ENCODE measurements around the gene ZDHHC24. TPM values are rescaled to one million over a fixed set of nuclear protein-coding genes. Genes with fewer than 3 reads are reported as not detected.

ZDHHC24 gene
- total RNA-seq, 1 experiment from 2014 or later, result 12.4 TPM

DNA sequence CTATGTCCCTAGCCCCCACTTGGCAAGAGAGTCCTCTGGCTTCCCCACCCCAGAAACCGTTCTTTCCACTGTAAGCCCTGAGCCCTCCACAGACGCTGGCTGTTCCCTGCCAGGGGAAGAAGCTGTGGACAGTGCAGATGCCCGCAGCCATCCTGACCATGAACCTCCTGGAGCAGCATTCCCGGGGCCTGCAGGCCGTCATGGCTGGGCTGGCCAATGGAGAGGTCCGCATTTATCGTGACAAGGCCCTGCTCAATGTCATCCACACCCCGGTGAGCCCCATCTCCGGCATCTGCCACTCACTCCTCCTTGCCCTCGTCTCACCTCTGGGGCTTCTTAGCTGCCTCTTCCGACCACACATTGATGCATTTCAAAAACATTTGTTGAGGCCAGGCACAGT is 22.2 kb downstream of the ZDHHC24 start:
- H3K9me3 Mint-ChIP-seq (ENCODE audit: unreplicated experiment), result no peaks in the 10 kb centered on the region
- H3K27me3 Mint-ChIP-seq (ENCODE audit: insufficient read depth, unreplicated experiment), result no peaks in the 10 kb centered on the region
- no peaks in the 10 kb centered on the region for H3K4me1 Mint-ChIP-seq (ENCODE audit: insufficient read depth, unreplicated experiment)
- no peak for DNase-seq (ENCODE audit: unreplicated experiment)
- H3K4me3 Mint-ChIP-seq (ENCODE audit: unreplicated experiment), result no peak overlapping the region
- intact Hi-C loops (cut with micrococcal nuclease), result no loop called here
- H3K27ac Mint-ChIP-seq (ENCODE audit: low read depth, unreplicated experiment), result no peak overlapping the region
- peaks cover 46% of the 10 kb centered on the region for H3K36me3 Mint-ChIP-seq (ENCODE audit: insufficient read depth, unreplicated experiment)
- POLR2A ChIA-PET, result no interaction called here
- CTCF ChIA-PET, result no interaction called here
- BruUV-seq (replicated peaks), result no TSS peak
- TF ChIP-seq, protein P1, sequence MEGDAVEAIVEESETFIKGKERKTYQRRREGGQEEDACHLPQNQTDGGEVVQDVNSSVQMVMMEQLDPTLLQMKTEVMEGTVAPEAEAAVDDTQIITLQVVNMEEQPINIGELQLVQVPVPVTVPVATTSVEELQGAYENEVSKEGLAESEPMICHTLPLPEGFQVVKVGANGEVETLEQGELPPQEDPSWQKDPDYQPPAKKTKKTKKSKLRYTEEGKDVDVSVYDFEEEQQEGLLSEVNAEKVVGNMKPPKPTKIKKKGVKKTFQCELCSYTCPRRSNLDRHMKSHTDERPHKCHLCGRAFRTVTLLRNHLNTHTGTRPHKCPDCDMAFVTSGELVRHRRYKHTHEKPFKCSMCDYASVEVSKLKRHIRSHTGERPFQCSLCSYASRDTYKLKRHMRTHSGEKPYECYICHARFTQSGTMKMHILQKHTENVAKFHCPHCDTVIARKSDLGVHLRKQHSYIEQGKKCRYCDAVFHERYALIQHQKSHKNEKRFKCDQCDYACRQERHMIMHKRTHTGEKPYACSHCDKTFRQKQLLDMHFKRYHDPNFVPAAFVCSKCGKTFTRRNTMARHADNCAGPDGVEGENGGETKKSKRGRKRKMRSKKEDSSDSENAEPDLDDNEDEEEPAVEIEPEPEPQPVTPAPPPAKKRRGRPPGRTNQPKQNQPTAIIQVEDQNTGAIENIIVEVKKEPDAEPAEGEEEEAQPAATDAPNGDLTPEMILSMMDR (IDR thresholded peaks at IDR 0.05; ENCODE audit: unreplicated experiment), result no peak

DNA sequence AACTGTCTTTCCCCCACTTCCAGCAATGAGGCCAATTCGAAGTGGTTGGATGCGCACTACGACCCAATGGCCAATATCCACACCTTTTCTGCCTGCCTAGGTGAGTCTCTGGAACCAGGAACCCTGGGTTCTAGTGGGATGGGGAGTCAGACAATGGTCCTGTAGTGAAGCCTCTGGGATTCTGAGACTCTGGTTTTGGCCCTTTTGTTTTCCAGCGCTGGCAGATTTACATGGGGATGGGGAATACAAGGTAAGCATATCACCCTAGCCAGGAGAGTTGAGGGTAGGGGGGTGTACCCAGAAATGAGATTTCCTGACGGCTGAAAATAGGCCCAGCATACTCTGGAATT is 34.9 kb downstream of the ZDHHC24 start:
- Mint-ChIP-seq H3K36me3 (ENCODE audit: insufficient read depth, unreplicated experiment) (peaks cover 30% of the 10 kb centered on the region), H3K9me3 (ENCODE audit: unreplicated experiment) (no peaks in the 10 kb centered on the region), H3K4me3 (ENCODE audit: unreplicated experiment) (peak overlapping the region; percentile 98), H3K27me3 (ENCODE audit: insufficient read depth, unreplicated experiment) (no peaks in the 10 kb centered on the region), H3K27ac (ENCODE audit: low read depth, unreplicated experiment) (peak overlapping the region; percentile 88), H3K4me1 (ENCODE audit: insufficient read depth, unreplicated experiment) (peaks cover 11% of the 10 kb centered on the region)
- TSS peak; percentile 63 for BruUV-seq (replicated peaks)
- ChIA-PET POLR2A (interaction anchor here (0.8 to 2.9 kb wide), 15 partner anchors 10 to 331 kb away, joined by 3 to 21 read pairs (median 5); partner anchors contain the start of genes ACTN3, DPP3, MRPL11 and PELI3), CTCF (interaction anchor here (0.6 kb wide), 1 partner anchor 113 kb away, joined by 3 read pairs; no protein-coding TSS in a partner anchor)
- intact Hi-C loops (cut with micrococcal nuclease), result loop anchor here (1.0 kb wide), 1 partner anchor 127 kb away; the partner anchor contains the start of gene RBM4
- TF ChIP-seq, protein P1 (IDR thresholded peaks at IDR 0.05; ENCODE audit: unreplicated experiment), result no peak
- DNase-seq (ENCODE audit: unreplicated experiment), result no peak

DNA sequence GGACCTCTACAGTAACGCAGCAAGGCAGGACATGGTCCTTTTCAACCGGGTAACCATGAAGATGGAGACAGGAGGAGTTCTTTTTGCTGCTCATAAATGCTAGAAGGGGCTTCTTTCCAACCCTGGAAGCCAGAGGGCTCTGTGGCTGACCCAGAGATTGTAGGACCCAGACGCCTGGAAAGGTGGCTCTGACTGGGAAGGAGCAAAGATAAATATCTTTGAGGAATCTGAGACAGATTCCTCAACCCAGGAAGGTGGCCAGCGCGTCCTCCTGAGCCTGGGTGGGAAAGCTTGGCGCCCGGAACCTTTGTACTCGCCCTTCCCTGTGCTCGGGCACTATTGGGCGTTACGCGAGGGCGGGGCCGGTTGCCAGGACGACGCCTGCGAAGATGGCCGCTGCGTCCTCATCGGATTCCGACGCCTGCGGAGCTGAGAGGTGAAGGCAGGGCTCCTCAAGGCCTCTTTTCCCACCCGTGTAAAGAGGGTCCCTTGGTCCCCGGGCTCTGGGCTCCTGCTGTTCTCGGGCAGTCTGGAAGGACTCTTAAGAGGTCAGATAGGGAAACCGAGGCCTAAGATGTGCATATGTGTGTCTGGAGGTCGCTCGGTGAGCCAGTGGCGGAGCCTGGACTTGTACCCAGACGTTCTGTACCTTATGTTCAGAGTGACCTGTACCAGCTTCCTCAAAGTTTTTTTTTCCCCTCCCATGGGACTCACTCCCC is 35.4 kb downstream of the ZDHHC24 start, which contains the start of gene BBS1:
TSS of gene BBS1 (plus strand) at position 365 of the 719 bp plus-strand sequence. CDS start at position 390, 25 bp downstream.
- Mint-ChIP-seq H3K9me3 (ENCODE audit: unreplicated experiment) (no peaks in the 10 kb centered on the region), H3K27ac (ENCODE audit: low read depth, unreplicated experiment) (peak within 1 kb of the TSS; percentile 88), H3K4me3 (ENCODE audit: unreplicated experiment) (peak within 1 kb of the TSS; percentile 98), H3K27me3 (ENCODE audit: insufficient read depth, unreplicated experiment) (no peaks in the 10 kb centered on the region), H3K4me1 (ENCODE audit: insufficient read depth, unreplicated experiment) (peaks cover 11% of the 10 kb centered on the region), H3K36me3 (ENCODE audit: insufficient read depth, unreplicated experiment) (peaks cover 34% of the 10 kb centered on the region)
- POLR2A ChIA-PET, result interaction anchor here (0.6 to 2.9 kb wide), 18 partner anchors 9 to 332 kb away, joined by 3 to 21 read pairs (median 4); partner anchors contain the start of genes ACTN3, DPP3, MRPL11 and PELI3
- BruUV-seq (replicated peaks), result no TSS peak
- intact Hi-C loops (cut with micrococcal nuclease), result loop anchor here (1.0 kb wide), 1 partner anchor 128 kb away; the partner anchor contains the start of gene RBM4
- TF ChIP-seq, protein P1 (IDR thresholded peaks at IDR 0.05; ENCODE audit: unreplicated experiment), result no peak
- CTCF ChIA-PET, result interaction anchor here (0.6 kb wide), 1 partner anchor 167 kb away, joined by 4 read pairs; the partner anchor contains the start of gene RBM4B
- peak; percentile 72 for DNase-seq (ENCODE audit: unreplicated experiment)

DNA sequence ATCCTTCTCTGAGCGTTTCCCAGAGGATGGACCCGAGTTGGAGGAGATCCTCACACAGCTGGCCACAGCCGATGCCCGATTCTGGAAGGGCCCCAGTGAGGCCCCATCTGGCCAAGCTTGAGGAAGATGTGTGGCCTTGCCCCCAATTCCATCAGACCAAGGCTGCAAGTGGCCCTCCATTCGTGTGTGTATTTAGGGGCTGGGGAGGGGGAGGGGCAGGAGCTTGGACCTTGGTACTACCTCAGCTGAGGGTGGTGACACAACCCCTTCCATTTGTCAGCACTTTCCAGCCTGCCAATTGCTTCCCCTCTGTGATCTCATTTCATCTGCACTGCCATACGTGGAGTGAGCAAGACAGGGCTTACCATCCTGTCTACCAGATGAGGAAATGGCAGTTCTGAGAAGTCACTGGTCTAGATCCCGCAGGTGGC is 36.7 kb downstream of the ZDHHC24 start:
- Mint-ChIP-seq H3K4me1 (ENCODE audit: insufficient read depth, unreplicated experiment) (peaks cover 11% of the 10 kb centered on the region), H3K27ac (ENCODE audit: low read depth, unreplicated experiment) (no peak overlapping the region), H3K9me3 (ENCODE audit: unreplicated experiment) (no peaks in the 10 kb centered on the region), H3K36me3 (ENCODE audit: insufficient read depth, unreplicated experiment) (peaks cover 30% of the 10 kb centered on the region), H3K4me3 (ENCODE audit: unreplicated experiment) (no peak overlapping the region), H3K27me3 (ENCODE audit: insufficient read depth, unreplicated experiment) (no peaks in the 10 kb centered on the region)
- POLR2A ChIA-PET, result interaction anchor here (0.8 to 2.9 kb wide), 4 partner anchors 8 to 136 kb away, joined by 4 to 21 read pairs (median 8); partner anchors contain the start of genes DPP3 and RBM14
- CTCF ChIA-PET, result no interaction called here
- no peak for DNase-seq (ENCODE audit: unreplicated experiment)
- intact Hi-C loops (cut with micrococcal nuclease), result no loop called here
- BruUV-seq (replicated peaks), result no TSS peak
- TF ChIP-seq, protein P1 (IDR thresholded peaks at IDR 0.05; ENCODE audit: unreplicated experiment), result no peak

Data from MCF 10A (cell line).